Naive B cell (primary cell): ENCODE data around the gene NISCH. TPM values are rescaled to one million over a fixed set of nuclear protein-coding genes. Genes with fewer than 3 reads are reported as not detected.

Experiments used
- ATAC-seq, 2 donors: fragments of 150-1000 bp; cut with Tn5 transposase; 2 replicates each; pipeline ENCODE4 v1.10.0; 2021; ENCODE audit warnings: low read depth in 2 of 2, mild to moderate bottlenecking in 2 of 2, moderate library complexity in 2 of 2
- DNase-seq: peaks from one replicate; pipeline ENCODE4 v3.0.0; 2022
- H3K27ac Mint-ChIP-seq, 6 donors: one replicate each; pipeline ENCODE4 v1.8.0; 2020 to 2022; ENCODE audit warnings: mild to moderate bottlenecking in 6 of 6, mixed read lengths in 6 of 6, moderate library complexity in 5 of 6, inconsistent platforms in 2 of 6
- H3K27me3 Mint-ChIP-seq, 3 donors: one replicate each; pipeline ENCODE4 v1.8.0; 2021 to 2022; ENCODE audit warnings: mixed read lengths in 3 of 3, mild to moderate bottlenecking in 1 of 3
- H3K36me3 Mint-ChIP-seq, 2 donors: one replicate each; pipeline ENCODE4 v1.8.0; 2020 to 2022; ENCODE audit warnings: mixed read lengths in 2 of 2, inconsistent platforms in 1 of 2, mild to moderate bottlenecking in 1 of 2
- H3K4me1 Mint-ChIP-seq, 3 donors: one replicate each; pipeline ENCODE4 v1.8.0; 2020 to 2022; ENCODE audit warnings: mixed read lengths in 3 of 3, inconsistent platforms in 1 of 3, mild to moderate bottlenecking in 1 of 3, moderate library complexity in 1 of 3
- H3K4me3 Mint-ChIP-seq, 8 donors: one replicate each; pipeline ENCODE4 v1.8.0; 2020 to 2022; ENCODE audit warnings: mild to moderate bottlenecking in 8 of 8, mixed read lengths in 8 of 8, moderate library complexity in 8 of 8, inconsistent platforms in 2 of 8
- H3K9me3 Mint-ChIP-seq, 7 donors: one replicate each; pipeline ENCODE4 v1.8.0; 2020 to 2022; ENCODE audit warnings: mixed read lengths in 7 of 7, mild to moderate bottlenecking in 5 of 7, inconsistent platforms in 2 of 7, moderate library complexity in 1 of 7
- polyA plus RNA-seq, 6 donors: library from polyadenylated mRNA; unstranded; fragments of 300-500 nt; fragmentation: Illumina TruSeq; gene quantifications; one replicate each; pipeline ENCODE4 v1.2.3, GENCODE V29; 2021; ENCODE audit warnings: low read depth in 6 of 6

Gene NISCH
- polyA plus RNA-seq, 6 donors from 2014 or later = 14.4 to 27.0 (median 15.7) TPM

- no peak overlapping the region for H3K4me3 Mint-ChIP-seq
- no peaks in the 10 kb centered on the region for H3K4me1 Mint-ChIP-seq
- no peaks in the 10 kb centered on the region for H3K9me3 Mint-ChIP-seq
- ATAC-seq (no peak), DNase-seq (no peak)
- H3K36me3 Mint-ChIP-seq = no peaks in the 10 kb centered on the region
- no peaks in the 10 kb centered on the region for H3K27me3 Mint-ChIP-seq
- H3K27ac Mint-ChIP-seq = no peak overlapping the region
Observed at GRCh38 chr3:52516509-52517195, 61.2 kb downstream of the NISCH start.

- no peaks in the 10 kb centered on the region for H3K36me3 Mint-ChIP-seq
- H3K9me3 Mint-ChIP-seq = no peaks in the 10 kb centered on the region
- peak overlapping the region in 1 of 6 donors; percentile 11 for H3K27ac Mint-ChIP-seq
- DNase-seq = no peak
- no peak overlapping the region for H3K4me3 Mint-ChIP-seq
- H3K27me3 Mint-ChIP-seq = no peaks in the 10 kb centered on the region
- no peak for ATAC-seq
- no peaks in the 10 kb centered on the region for H3K4me1 Mint-ChIP-seq
Observed at GRCh38 chr3:52517796-52518722, 62.7 kb downstream of the NISCH start.

- Mint-ChIP-seq H3K36me3 (no peaks in the 10 kb centered on the region), H3K9me3 (no peaks in the 10 kb centered on the region), H3K27me3 (no peaks in the 10 kb centered on the region), H3K4me1 (no peaks in the 10 kb centered on the region), H3K27ac (peak overlapping the region in 1 of 6 donors; percentile 64), H3K4me3 (no peak overlapping the region)
- ATAC-seq (no peak), DNase-seq (no peak)
Observed at GRCh38 chr3:52518723-52519444, 63.5 kb downstream of the NISCH start.

- ATAC-seq (no peak), DNase-seq (no peak)
- Mint-ChIP-seq H3K27ac (peak overlapping the region in 1 of 6 donors; percentile 47), H3K27me3 (no peaks in the 10 kb centered on the region), H3K9me3 (no peaks in the 10 kb centered on the region), H3K4me3 (no peak overlapping the region), H3K4me1 (no peaks in the 10 kb centered on the region), H3K36me3 (no peaks in the 10 kb centered on the region)
Observed at GRCh38 chr3:52519445-52520140, 64.2 kb downstream of the NISCH start.

GRCh38 chr3:52520141-52520667 lies 64.8 kb downstream of the NISCH start:
- ATAC-seq (no peak), DNase-seq (no peak)
- Mint-ChIP-seq H3K27ac (no peak overlapping the region), H3K27me3 (no peaks in the 10 kb centered on the region), H3K36me3 (no peaks in the 10 kb centered on the region), H3K4me1 (no peaks in the 10 kb centered on the region), H3K4me3 (no peak overlapping the region), H3K9me3 (no peaks in the 10 kb centered on the region)

GRCh38 chr3:52520716-52521487 lies 65.5 kb downstream of the NISCH start:
- DNase-seq = no peak
- H3K36me3 Mint-ChIP-seq = no peaks in the 10 kb centered on the region
- no peak overlapping the region for H3K4me3 Mint-ChIP-seq
- H3K27me3 Mint-ChIP-seq = no peaks in the 10 kb centered on the region
- no peak overlapping the region for H3K27ac Mint-ChIP-seq
- H3K4me1 Mint-ChIP-seq = no peaks in the 10 kb centered on the region
- no peak for ATAC-seq
- no peaks in the 10 kb centered on the region for H3K9me3 Mint-ChIP-seq

GRCh38 chr3:52521488-52521824 lies 66.1 kb downstream of the NISCH start:
- no peaks in the 10 kb centered on the region for H3K36me3 Mint-ChIP-seq
- no peaks in the 10 kb centered on the region for H3K9me3 Mint-ChIP-seq
- no peak overlapping the region for H3K27ac Mint-ChIP-seq
- no peak overlapping the region for H3K4me3 Mint-ChIP-seq
- no peaks in the 10 kb centered on the region for H3K27me3 Mint-ChIP-seq
- no peaks in the 10 kb centered on the region for H3K4me1 Mint-ChIP-seq
- DNase-seq (no peak), ATAC-seq (no peak)

- Mint-ChIP-seq H3K4me3 (no peak overlapping the region), H3K9me3 (no peaks in the 10 kb centered on the region), H3K4me1 (no peaks in the 10 kb centered on the region), H3K36me3 (no peaks in the 10 kb centered on the region), H3K27ac (no peak overlapping the region), H3K27me3 (no peaks in the 10 kb centered on the region)
- DNase-seq (no peak), ATAC-seq (no peak)
Observed at GRCh38 chr3:52521881-52522650, 66.7 kb downstream of the NISCH start.

- no peak for DNase-seq
- Mint-ChIP-seq H3K4me3 (no peak overlapping the region), H3K9me3 (no peaks in the 10 kb centered on the region), H3K27me3 (no peaks in the 10 kb centered on the region), H3K27ac (no peak overlapping the region), H3K36me3 (no peaks in the 10 kb centered on the region), H3K4me1 (no peaks in the 10 kb centered on the region)
- no peak for ATAC-seq
Observed at GRCh38 chr3:52522651-52523251, 67.3 kb downstream of the NISCH start.

GRCh38 chr3:52523386-52524257 lies 68.2 kb downstream of the NISCH start:
- no peak for DNase-seq
- Mint-ChIP-seq H3K9me3 (no peaks in the 10 kb centered on the region), H3K36me3 (no peaks in the 10 kb centered on the region), H3K4me3 (no peak overlapping the region), H3K27ac (no peak overlapping the region), H3K4me1 (no peaks in the 10 kb centered on the region), H3K27me3 (no peaks in the 10 kb centered on the region)
- no peak for ATAC-seq

GRCh38 chr3:52524258-52524751 lies 68.9 kb downstream of the NISCH start:
- Mint-ChIP-seq H3K4me3 (no peak overlapping the region), H3K36me3 (no peaks in the 10 kb centered on the region), H3K4me1 (no peaks in the 10 kb centered on the region), H3K9me3 (no peaks in the 10 kb centered on the region), H3K27ac (no peak overlapping the region), H3K27me3 (no peaks in the 10 kb centered on the region)
- no peak for ATAC-seq
- no peak for DNase-seq
